Measurements from ENCODE around the gene TLCD1. TPM values are rescaled to one million over a fixed set of nuclear protein-coding genes. Genes with fewer than 3 reads are reported as not detected.

The TLCD1 gene
- polyA plus RNA-seq, 1 of the 3 experiments (the other 2 are of a cell fraction), result 18.3 TPM

DNA sequence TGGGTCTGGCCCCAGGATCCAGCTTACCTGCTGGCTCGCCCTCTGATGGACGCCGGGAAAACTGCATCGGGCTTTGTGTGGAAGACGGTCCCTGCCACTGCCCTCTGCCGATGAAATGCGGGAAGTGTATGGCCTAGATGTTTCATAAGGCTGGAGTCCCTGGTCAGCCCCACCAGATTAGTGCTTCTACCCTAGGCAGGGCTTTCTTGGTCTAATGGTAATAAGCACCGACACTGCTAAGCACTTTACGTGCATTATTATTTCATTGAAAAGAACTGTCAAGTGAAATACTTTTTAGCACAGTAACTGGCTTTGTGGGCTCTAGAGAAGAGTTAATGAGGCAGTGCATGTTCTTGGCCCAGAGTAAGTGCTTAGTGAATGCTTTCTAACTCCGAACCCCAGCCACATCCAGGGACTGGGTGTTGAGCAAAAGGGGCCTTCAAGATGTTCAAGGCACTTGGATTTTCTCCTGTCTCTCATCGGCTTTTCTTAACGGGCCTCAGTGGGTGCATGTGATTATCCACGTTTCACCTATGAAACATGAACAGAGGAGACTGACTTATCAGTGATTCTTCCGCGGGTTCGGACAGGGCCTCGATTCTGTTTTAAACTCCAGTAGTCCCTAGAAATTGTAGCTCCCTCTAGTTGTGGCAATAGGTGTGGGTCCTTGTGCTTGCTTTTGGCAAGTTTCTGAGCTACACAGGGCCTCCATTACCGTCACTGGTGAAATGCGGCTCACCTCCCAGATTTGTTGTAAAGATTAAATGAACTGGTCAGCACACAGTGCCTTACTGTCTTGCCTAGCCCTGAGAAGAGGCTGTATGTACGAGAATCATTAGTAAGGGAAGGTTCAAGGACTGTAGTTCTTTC is 24.4 kb upstream of the TLCD1 start:
- H2AFZ ChIP-seq (ENCODE audit: low read depth), result no peak overlapping the region
- peaks cover 34 to 41% of the 10 kb centered on the region in 2 experiments for H3K36me3 ChIP-seq (replicated peaks in 1 of 2; ENCODE audit: control insufficient read depth in 1 of 2, insufficient read depth in 2 of 2, low read length in 1 of 2)
- POLR2A ChIA-PET, result interaction anchor here (0.6 to 2.9 kb wide), 2 partner anchors 23 to 31 kb away, joined by 3 to 52 read pairs; partner anchors contain the start of genes NEK8, RPL23A and TLCD1
- H4K20me1 ChIP-seq (ENCODE audit: insufficient read depth), result peaks cover 62% of the 10 kb centered on the region
- H3K9me2 ChIP-seq, result no peaks in the 10 kb centered on the region
- no peak overlapping the region for H3K4me2 ChIP-seq
- WGBS (ENCODE audit: low lambda C conversion rate), result 37% methylated on average over 20 of the region's 20 CpGs
- no peaks in the 10 kb centered on the region for H3K27me3 ChIP-seq (ENCODE audit: insufficient read depth)
- peak overlapping the region; percentile 36 to 44; a peak in 2 of 4 replicates for H3K27ac ChIP-seq (ENCODE audit: low read depth in 2 of 2, low read length in 1 of 2)
- H3K9ac ChIP-seq, result peak overlapping the region; percentile 41; the same call in 1 of the 2 replicates
- H3K9me3 ChIP-seq, result no peaks in the 10 kb centered on the region
- peaks cover 27% of the 10 kb centered on the region for H3F3A ChIP-seq (replicated peaks; ENCODE audit: insufficient read depth)
- CTCF ChIA-PET, result interaction anchor here (0.6 to 20.4 kb wide), 29 partner anchors 9 to 213 kb away, joined by 3 to 612 read pairs (median 4); partner anchors contain the start of genes BLTP2, DHRS13, FLOT2 and NEK8
- H3K4me1 ChIP-seq (ENCODE audit: control insufficient read depth in 1 of 2, insufficient read depth in 2 of 2, low read depth in 1 of 2, low read length in 1 of 2), result peaks cover 22 to 32% of the 10 kb centered on the region in 2 experiments; a peak in 3 of 4 replicates
- H3K79me2 ChIP-seq (ENCODE audit: insufficient read depth), result peaks cover 44% of the 10 kb centered on the region
- peak overlapping the region in 1 of 2 experiments; percentile 33; a peak in 1 of 4 replicates for H3K4me3 ChIP-seq (ENCODE audit: low read depth in 2 of 2, low read length in 1 of 2)
- no peak for TF ChIP-seq FOXJ3 (CRISPR knock-in tag; IDR thresholded peaks at IDR 0.05)
- peak; percentile 97 for TF ChIP-seq SMC3 (IDR thresholded peaks at IDR 0.05; ENCODE audit: low read depth, low read length)
- no peak for TF ChIP-seq RXRA (IDR thresholded peaks at IDR 0.05; ENCODE audit: borderline replicate concordance, low read depth)
- no peak for TF ChIP-seq MEF2A (IDR thresholded peaks at IDR 0.05; ENCODE audit: borderline replicate concordance, low read depth)
- peak in 1 of 2 experiments; percentile 18; a peak in 1 of 4 replicates for TF ChIP-seq EP300 (IDR thresholded peaks at IDR 0.05; ENCODE audit: borderline replicate concordance in 1 of 2, low read depth in 1 of 2, low read length in 1 of 2)
- TF ChIP-seq MAX (IDR thresholded peaks at IDR 0.05; ENCODE audit: low read depth), result peak; percentile 49; the same call in 1 of the 2 replicates
- TF ChIP-seq, protein P1, sequence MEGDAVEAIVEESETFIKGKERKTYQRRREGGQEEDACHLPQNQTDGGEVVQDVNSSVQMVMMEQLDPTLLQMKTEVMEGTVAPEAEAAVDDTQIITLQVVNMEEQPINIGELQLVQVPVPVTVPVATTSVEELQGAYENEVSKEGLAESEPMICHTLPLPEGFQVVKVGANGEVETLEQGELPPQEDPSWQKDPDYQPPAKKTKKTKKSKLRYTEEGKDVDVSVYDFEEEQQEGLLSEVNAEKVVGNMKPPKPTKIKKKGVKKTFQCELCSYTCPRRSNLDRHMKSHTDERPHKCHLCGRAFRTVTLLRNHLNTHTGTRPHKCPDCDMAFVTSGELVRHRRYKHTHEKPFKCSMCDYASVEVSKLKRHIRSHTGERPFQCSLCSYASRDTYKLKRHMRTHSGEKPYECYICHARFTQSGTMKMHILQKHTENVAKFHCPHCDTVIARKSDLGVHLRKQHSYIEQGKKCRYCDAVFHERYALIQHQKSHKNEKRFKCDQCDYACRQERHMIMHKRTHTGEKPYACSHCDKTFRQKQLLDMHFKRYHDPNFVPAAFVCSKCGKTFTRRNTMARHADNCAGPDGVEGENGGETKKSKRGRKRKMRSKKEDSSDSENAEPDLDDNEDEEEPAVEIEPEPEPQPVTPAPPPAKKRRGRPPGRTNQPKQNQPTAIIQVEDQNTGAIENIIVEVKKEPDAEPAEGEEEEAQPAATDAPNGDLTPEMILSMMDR (IDR thresholded peaks at IDR 0.05), result peak; percentile 97
- peak; percentile 42; the same call in 1 of the 2 replicates for TF ChIP-seq MXI1 (IDR thresholded peaks at IDR 0.05; ENCODE audit: low read depth, low read length)
- TF ChIP-seq, protein P2, sequence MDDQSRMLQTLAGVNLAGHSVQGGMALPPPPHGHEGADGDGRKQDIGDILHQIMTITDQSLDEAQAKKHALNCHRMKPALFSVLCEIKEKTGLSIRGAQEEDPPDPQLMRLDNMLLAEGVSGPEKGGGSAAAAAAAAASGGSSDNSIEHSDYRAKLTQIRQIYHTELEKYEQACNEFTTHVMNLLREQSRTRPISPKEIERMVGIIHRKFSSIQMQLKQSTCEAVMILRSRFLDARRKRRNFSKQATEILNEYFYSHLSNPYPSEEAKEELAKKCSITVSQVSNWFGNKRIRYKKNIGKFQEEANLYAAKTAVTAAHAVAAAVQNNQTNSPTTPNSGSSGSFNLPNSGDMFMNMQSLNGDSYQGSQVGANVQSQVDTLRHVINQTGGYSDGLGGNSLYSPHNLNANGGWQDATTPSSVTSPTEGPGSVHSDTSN (IDR thresholded peaks at IDR 0.05), result peak; percentile 15; the same call in 1 of the 2 replicates
- TF ChIP-seq IRF3 (IDR thresholded peaks at IDR 0.05; ENCODE audit: low read depth, low read length), result no peak
- peak; percentile 40; the same call in 1 of the 2 replicates for TF ChIP-seq RFX5 (IDR thresholded peaks at IDR 0.05; ENCODE audit: low read length)
- TF ChIP-seq RCOR1 (IDR thresholded peaks at IDR 0.05; ENCODE audit: low read length), result peak; percentile 23; the same call in 1 of the 2 replicates
- TF ChIP-seq CHD2 (IDR thresholded peaks at IDR 0.05; ENCODE audit: low read length, partially characterized antibody), result peak; percentile 78
- no peak for TF ChIP-seq YY1 (IDR thresholded peaks at IDR 0.05; ENCODE audit: low read depth)
- 0 out of 2 replicates have a peak, but pooled peaks have one; percentile 5 for TF ChIP-seq NRF1 (IDR thresholded peaks at IDR 0.05; ENCODE audit: low read depth, low read length)
- peak; percentile 72; the same call in 1 of the 2 replicates for TF ChIP-seq SIN3A (IDR thresholded peaks at IDR 0.05; ENCODE audit: borderline replicate concordance, low read depth, low read length)
- peak; percentile 86 for TF ChIP-seq RAD21 (IDR thresholded peaks at IDR 0.05; ENCODE audit: low read length)
- TF ChIP-seq NFIC (IDR thresholded peaks at IDR 0.05; ENCODE audit: borderline replicate concordance), result no peak
- TF ChIP-seq POLR2AphosphoS5 (IDR thresholded peaks at IDR 0.05; ENCODE audit: low read depth, low read length), result peak; percentile 42; the same call in 1 of the 2 replicates
- TF ChIP-seq, protein P3, sequence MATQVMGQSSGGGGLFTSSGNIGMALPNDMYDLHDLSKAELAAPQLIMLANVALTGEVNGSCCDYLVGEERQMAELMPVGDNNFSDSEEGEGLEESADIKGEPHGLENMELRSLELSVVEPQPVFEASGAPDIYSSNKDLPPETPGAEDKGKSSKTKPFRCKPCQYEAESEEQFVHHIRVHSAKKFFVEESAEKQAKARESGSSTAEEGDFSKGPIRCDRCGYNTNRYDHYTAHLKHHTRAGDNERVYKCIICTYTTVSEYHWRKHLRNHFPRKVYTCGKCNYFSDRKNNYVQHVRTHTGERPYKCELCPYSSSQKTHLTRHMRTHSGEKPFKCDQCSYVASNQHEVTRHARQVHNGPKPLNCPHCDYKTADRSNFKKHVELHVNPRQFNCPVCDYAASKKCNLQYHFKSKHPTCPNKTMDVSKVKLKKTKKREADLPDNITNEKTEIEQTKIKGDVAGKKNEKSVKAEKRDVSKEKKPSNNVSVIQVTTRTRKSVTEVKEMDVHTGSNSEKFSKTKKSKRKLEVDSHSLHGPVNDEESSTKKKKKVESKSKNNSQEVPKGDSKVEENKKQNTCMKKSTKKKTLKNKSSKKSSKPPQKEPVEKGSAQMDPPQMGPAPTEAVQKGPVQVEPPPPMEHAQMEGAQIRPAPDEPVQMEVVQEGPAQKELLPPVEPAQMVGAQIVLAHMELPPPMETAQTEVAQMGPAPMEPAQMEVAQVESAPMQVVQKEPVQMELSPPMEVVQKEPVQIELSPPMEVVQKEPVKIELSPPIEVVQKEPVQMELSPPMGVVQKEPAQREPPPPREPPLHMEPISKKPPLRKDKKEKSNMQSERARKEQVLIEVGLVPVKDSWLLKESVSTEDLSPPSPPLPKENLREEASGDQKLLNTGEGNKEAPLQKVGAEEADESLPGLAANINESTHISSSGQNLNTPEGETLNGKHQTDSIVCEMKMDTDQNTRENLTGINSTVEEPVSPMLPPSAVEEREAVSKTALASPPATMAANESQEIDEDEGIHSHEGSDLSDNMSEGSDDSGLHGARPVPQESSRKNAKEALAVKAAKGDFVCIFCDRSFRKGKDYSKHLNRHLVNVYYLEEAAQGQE (IDR thresholded peaks at IDR 0.05; ENCODE audit: low read depth, low read length), result no peak
- peak; percentile 87 for DNase-seq

Measured in SK-N-SH (cell line).